NCI-H748 (cell line): ENCODE measurements around the gene TRIM49.
"Not testable (repeated sequence)": the region's sequence is repeated elsewhere in the genome, so short reads cannot be mapped to it uniquely, and the experiment has no call there.

Experiments
- DNase-seq: peaks from one replicate; lab custom pipeline; 2025; ENCODE audit not compliant: unreplicated experiment; lab: John Stamatoyannopoulos, UW

The TRIM49 gene, protein sequence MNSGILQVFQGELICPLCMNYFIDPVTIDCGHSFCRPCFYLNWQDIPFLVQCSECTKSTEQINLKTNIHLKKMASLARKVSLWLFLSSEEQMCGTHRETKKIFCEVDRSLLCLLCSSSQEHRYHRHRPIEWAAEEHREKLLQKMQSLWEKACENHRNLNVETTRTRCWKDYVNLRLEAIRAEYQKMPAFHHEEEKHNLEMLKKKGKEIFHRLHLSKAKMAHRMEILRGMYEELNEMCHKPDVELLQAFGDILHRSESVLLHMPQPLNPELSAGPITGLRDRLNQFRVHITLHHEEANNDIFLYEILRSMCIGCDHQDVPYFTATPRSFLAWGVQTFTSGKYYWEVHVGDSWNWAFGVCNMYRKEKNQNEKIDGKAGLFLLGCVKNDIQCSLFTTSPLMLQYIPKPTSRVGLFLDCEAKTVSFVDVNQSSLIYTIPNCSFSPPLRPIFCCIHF

GRCh38 chr11:89808475-89808874 is at the start of gene TRIM49:
Gene TRIM49, minus strand, starts transcription at chr11:89808575. Its CDS starts 4,106 bp downstream, at chr11:89804469.
- DNase-seq, result not testable (repeated sequence)

GRCh38 chr11:89826694-89827093 is 18.3 kb upstream of the TRIM49 start:
- DNase-seq, result not testable (repeated sequence)

- DNase-seq, result not testable (repeated sequence)
These were observed 11.6 kb upstream of the TRIM49 start for GRCh38 chr11:89820008-89820407.

DNA sequence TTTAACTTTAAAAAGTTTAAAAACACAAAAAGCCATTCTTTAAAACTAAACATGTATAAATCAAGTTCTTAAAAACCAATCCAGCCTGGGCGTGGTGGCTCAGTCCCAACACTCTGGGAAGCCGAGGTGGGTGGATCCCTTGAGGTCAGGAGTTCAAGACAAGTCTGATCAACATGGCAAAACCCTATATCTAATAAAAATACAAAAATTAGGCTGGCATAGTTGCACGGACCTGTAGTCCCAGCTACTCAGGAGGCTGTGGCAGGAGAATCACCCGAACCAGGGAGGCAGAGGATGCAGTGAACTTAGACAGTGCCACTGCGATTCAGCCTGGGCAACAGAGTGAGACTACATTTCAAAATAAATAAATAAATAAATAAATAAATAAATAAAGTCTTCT is 5.2 kb upstream of the TRIM49 start:
- DNase-seq, result not testable (repeated sequence)

- not testable (repeated sequence) for DNase-seq
These were observed 20.8 kb downstream of the TRIM49 start for GRCh38 chr11:89787506-89788063.

DNA sequence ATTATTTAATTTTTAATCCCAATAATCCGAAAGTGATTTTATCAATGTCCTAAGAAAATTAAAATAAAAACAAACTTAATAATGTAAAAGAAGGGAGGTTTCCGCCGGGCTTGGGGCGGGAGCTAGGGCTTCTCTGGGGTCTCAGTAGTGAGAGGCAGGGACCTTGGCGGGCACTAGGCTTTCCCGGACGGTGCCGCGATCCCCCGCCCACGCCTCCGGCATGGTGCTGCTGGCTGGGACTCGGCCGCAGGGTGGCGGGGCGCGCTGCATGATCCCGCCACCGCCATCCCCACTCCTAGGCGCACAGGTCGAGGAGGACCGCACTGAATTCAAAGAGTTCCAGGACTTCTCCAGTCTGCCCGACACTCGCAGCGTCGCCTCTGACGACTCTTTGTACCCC is 22.6 kb downstream of the TRIM49 start:
- DNase-seq, result not testable (repeated sequence)

DNA sequence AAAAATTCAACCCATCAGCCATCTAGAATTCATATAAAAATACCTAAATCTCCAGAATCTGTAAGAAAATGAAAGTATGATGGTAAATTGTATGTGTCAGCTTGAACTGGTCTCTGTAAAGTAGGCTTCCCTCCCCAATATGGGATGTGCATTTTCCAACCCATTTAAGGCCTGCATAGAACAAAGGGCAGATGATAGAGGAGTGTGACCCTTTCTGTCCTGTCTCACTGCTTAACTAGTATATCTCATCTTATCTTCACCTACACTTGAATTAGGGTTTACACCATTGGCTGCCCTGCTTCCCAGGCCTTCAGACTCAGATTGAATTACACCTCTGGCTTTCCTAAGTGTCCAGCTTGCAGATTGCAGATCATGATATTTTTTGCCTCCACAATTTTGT is 57.6 kb downstream of the TRIM49 start:
- not testable (repeated sequence) for DNase-seq
